ENCODE data around the gene KRTDAP.

Gene KRTDAP

GRCh38 chr19:35449359-35450043 is 40.8 kb downstream of the KRTDAP start:
- no peak for DNase-seq

GRCh38 chr19:35447606-35448469 is 42.4 kb downstream of the KRTDAP start, which contains the start of gene FFAR2:
Gene FFAR2 (plus strand): TSS chr19:35448257. CDS start chr19:35449715, 1,458 bp downstream.
- no peak for DNase-seq

DNA sequence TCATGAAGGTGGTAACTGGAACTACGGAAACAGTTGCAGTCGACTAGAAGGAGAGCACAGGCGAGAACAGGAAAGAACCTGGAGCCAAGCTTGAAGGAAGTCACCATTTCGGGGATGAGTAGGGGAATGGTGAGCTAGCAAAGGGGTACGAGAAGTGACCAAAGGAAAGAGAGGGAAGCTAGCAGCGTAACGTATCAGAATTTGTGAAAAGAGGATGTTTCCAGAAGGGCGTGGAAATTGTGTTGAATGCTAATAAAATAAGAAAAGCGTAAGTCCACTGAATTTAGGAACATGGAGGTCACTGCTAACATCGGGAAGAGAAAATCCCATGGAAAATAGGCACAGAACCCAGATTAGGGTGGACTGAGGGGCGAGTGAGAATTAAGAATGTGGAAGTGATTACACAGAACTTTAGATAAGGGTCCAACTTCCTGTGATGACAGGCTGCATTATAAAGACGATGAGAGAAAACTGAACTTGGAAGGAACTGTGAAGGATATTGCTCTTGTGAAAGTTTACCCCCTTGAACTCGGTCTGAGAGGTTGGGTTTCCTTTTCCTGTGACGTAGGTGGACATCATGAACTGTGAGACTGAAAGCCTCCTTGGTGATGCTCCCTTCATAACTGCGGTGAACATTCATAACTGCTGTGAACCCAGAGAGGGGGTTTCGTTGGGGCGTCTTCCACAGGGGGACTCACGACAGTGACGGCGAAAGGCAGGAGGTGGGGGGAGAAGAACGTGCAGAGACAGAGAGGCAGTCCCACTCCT is 44.3 kb downstream of the KRTDAP start:
- no peak for DNase-seq

- no peak for DNase-seq
Observed at GRCh38 chr19:35444735-35445134, 45.5 kb downstream of the KRTDAP start.

DNA sequence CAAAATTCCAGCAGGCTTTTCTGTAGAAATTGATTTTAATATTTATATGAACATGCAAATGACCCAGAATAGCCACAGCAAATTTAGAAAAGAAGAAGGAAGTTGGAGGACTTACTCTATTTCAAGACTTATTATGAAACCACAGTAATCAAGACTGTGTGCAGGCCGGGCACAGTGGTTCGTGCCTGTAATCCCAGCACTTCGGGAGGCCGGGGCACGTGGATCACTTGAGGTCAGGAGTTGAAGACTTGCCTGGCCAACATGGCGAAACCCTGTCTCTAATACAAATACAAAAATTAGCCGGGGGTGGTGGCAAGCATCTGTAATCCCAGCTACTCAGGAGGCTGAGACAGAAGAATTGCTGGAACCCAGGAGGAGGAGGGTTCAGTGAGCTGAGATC is 48.2 kb downstream of the KRTDAP start:
- no peak for DNase-seq

DNA sequence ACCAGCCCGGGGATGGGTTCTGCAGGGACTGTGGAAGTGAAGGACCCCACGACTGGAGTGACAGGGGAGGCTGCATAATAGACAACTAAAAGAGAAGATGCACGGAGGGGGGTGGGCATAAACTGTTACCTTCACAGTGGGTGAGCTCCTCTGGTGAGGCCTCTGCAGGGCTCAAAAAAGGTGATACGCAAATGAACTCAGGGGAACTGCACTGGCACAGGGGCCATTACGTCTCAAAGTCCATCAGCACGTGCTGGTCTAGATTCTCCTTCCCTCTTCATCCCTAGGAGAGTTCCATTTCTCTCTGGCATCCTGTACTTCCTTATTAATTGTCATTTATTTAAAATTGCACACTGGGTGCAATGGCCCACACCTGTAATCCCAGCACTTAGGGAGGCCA is 50.3 kb downstream of the KRTDAP start:
- DNase-seq: no peak

GRCh38 chr19:35438527-35438926 is 51.7 kb downstream of the KRTDAP start:
- DNase-seq: no peak

DNA sequence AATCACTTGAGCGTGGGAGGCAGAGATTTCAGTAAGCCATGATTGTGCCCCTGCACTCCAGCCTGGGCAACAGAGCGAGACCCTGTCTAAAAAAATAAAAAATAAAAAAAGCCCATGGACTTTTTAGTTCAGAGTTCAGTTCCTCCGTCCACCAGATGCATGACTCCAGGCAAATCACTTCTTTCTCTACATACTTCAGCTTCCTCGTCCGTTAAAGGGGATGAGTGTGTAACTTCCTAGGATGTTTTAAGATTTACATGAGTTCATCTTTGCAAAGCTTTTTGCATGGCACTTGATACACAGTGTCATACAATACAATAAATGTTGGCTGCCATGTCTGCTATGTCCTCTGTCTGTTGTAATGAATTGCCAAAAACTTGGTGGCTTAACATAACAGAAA is 52.2 kb downstream of the KRTDAP start:
- no peak for DNase-seq

- DNase-seq: no peak
Observed at GRCh38 chr19:35437406-35437951, 52.8 kb downstream of the KRTDAP start.
